ENCODE results near the gene TMX2.
A peak's percentile ranks its signal among the peaks of the same experiment; 100 is the strongest.

GRCh38 chr11:57751676-57752253 is 39.4 kb downstream of the TMX2 start, which contains the start of gene BTBD18:
- peak; percentile 23 for TF ChIP-seq CTCF (IDR thresholded peaks at IDR 0.05; ENCODE audit: insufficient read depth, low read length, poor library complexity, severe bottlenecking)
- TF ChIP-seq EZH2phosphoT487 (conservative IDR thresholded peaks at IDR 0.05; ENCODE audit: low read length): no peak

All from SU-DHL-6 (cell line).